ENCODE data around the gene TMOD1.

- TF ChIP-seq PATZ1 (CRISPR knock-in tag; IDR thresholded peaks at IDR 0.05; ENCODE audit: borderline replicate concordance) (no peak), PPARA (CRISPR knock-in tag; IDR thresholded peaks at IDR 0.05; ENCODE audit: borderline replicate concordance) (no peak), ZFP3 (CRISPR knock-in tag; IDR thresholded peaks at IDR 0.05) (no peak), TCF4 (CRISPR knock-in tag; IDR thresholded peaks at IDR 0.05; ENCODE audit: borderline replicate concordance) (no peak), ZNF70 (CRISPR knock-in tag; IDR thresholded peaks at IDR 0.05) (no peak), ZFP30 (CRISPR knock-in tag; IDR thresholded peaks at IDR 0.05) (no peak), ISL1 (CRISPR knock-in tag; IDR thresholded peaks at IDR 0.05) (no peak), ZNF8 (CRISPR knock-in tag; IDR thresholded peaks at IDR 0.05) (no peak), SNAI2 (CRISPR knock-in tag; IDR thresholded peaks at IDR 0.05) (no peak), POU6F1 (CRISPR knock-in tag; IDR thresholded peaks at IDR 0.05; ENCODE audit: borderline replicate concordance, low read depth) (no peak)
These were observed 26.4 kb upstream of the TMOD1 start for GRCh38 chr9:97475059-97475458.

Data from SK-N-SH treated with all-trans-retinoic acid at 6 μM for 48 hours (cell line).